Measurements from ENCODE around the gene NBEAL2.

The NBEAL2 gene

DNA sequence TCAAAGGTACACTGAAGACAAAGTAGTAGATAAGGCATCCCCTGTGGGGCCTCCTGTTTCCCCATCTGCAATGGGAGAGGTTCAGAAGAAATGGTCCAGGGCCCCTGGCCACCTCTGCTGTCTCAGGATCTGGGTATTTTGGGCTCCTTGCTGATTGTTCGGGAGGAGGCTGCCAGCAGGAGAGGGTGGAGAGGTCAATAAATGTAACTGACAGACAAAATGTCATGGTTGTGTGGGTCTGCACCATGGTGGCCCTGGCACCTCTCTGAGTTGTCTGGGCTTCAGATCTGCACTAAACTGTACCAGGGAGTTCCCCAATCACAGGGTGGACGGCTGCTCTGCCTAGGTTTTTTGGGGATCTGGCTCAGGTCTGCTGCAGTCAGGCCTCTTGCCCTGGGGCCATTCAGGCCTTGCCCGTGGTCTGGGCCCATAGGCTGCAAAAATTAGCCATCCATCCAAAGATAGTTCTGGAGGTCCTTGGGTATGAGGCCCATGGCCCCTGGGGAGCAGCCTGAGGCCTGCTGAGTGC is 7.4 kb downstream of the NBEAL2 start:
- DNase-seq (ENCODE audit: low read depth in 2 of 2), result no peak

DNA sequence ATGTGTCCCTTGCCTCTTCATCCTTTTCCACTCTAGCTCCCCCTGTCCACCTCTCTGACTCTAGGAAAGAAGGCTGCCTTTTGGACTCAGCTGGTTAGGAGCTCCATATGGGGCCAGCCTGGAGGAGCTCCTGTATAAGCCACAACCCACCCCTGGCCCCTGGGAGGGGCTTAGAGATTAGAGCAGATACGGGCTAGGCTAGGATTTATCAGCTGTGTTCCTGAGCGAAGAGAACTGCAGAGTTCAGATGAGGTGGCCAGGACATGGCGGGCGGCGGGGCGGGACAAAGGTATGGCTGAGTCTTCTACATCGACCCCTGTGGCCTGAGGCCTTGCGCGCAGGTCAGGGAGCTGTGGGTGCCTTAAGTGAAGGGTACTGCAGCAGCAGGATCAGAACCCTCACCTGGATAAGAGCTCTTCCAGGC is 7.9 kb downstream of the NBEAL2 start:
- no peak for DNase-seq (ENCODE audit: low read depth in 2 of 2)

DNA sequence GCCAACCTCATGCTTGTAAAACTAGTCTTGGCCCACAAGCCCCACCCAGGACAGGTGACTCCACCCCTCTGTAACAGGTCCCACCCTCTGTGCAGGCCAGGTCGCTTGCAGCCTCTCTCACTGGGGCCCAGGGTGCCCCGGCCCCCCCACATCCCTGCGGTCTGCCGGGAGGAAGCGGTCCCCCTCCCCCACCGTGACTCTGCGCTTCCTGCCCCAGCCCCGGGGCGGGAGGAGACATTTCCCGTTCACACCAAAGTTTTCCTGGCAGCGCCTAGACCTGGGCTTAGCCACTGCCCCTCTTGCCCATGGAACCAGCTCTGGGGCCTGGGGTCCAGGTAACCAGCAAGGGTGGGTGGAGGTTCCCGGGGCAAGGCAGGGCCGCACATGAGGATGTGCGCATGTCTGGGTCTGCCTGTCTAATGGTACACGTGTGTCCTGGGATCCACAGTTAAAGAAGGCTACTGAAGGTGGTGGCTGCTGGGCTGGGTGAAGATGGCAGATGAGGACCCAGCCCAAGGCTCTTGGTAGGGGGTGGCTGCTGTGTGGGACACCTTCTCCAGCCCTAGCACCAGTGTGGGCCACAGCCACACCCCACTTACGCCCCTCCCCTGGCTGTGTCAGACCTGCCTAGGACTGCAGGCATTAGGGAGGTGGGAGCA is 8.4 kb downstream of the NBEAL2 start:
- peak; percentile 66 to 87 for DNase-seq (ENCODE audit: low read depth in 2 of 2)

DNA sequence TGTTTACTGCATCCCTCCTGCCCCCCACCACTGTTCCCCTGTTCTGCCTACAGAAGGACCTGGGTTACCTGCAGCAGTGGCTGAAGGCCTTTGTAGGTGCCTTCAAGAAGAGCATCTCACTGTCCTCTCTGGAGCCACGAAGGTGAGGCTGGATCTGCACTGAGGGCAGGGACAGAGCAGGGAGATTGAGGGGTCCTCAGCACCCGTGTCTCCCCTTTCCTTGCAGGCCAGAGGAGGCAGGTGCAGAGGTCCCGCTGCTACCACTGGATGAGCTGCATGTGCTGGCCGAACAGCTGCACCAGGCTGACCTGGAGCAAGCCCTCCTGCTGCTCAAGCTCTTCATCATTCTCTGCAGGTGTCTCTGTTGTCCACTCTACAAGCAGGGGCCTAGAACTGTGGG is 9.2 kb downstream of the NBEAL2 start:
- no peak for DNase-seq (ENCODE audit: low read depth in 2 of 2)

DNA sequence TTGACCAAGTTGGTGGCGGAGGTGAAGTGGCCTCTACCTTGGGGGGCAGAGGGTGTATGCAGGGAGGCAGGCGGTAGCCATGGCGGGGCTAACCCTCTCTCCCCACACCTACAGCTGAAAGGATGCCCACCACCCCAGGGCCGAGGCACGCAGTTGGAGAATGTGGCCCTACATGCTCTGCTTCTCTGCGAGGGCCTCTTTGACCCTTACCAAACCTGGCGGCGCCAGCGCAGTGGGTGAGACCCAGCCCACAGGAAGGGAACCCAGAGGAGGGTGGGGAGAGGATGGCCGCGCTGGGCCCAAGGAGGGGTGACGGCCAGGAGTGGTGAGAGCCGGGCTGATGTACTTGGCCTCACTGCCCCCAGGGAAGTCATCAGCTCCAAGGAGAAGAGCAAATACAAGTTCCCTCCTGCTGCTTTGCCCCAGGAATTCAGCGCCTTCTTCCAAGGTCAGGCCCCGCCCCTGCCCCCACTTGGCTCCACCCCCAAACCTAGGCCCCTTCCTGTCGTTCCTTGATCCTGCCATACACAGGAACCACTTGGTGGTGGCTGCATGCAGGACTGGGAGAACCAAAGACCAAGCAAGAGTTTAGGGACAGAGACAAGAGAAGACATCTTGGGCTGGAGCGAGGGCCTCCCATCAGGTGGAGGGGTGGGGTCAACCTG is 9.8 kb downstream of the NBEAL2 start:
- no peak for DNase-seq (ENCODE audit: low read depth in 2 of 2)

DNA sequence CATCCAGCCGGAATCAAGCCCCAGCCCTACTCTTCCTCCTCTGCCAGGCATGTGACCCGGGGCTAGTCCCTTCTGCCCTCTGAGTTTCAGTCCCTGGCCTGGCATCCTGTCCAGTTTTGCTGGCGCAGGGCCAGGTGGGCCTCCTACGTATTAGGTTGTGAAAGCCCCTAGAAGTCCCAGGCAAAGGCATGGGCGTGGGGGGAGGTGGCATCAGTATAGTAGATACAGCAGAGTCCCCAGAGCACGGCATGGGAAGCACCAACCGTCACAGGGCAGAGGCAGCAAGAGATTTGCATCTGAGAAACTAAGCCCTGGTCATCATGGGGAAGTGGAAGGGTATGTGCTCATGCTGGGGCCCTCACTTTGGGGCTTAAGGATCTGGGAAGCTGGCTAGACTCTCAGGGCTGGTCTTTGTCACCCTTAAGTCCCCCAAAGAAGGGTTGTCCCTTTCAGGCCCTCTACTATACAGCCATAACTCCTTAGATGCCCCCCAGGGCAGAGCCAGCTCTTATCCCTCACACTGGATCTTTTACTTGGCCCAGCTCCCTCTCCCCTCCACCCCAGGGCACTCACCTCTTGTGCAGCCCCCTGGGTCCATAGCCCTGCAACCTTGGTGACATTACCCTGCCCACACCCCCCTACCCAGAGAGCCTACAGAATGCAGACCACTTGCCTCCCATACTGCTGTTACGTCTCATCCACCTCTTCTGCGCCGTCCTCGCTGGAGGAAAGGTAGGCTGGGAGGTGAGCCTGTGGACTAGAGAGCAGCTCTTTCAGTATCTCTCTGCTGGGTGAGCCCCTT is 11.3 kb downstream of the NBEAL2 start:
- DNase-seq (ENCODE audit: low read depth in 2 of 2), result no peak

DNA sequence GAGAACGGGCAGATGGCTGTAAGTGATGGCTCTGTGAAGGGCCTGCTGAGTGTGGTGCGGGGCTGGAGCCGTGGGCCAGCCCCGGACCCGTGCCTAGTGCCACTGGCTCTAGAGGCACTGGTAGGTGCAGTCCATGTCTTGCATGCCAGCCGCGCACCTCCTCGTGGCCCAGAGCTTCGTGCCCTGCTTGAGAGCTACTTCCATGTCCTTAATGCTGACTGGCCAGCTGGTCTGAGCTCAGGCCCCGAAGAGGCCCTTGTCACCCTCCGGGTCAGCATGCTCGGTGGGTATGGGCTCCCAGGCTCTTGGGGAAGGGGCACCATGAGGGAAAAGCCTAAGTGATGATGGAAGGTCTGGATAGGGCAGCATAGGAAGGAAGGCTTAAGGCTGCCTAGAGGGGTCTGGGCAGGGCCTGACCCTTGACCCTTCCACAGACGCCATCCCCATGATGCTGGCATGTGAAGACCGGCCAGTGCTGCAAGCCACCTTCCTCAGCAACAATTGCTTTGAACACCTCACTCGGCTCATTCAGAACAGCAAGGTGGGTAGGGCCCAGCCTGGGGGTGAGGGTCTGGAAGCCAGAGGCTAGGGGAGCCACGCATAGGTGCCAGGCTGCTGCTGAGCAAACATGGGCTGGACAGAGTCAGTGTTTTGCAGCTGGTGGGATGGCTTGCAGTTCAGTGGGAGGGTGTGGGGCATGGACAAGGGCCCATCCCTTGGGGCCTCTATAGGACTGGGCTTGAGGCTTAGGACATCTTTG is 12.1 kb downstream of the NBEAL2 start:
- no peak for DNase-seq (ENCODE audit: low read depth in 2 of 2)

DNA sequence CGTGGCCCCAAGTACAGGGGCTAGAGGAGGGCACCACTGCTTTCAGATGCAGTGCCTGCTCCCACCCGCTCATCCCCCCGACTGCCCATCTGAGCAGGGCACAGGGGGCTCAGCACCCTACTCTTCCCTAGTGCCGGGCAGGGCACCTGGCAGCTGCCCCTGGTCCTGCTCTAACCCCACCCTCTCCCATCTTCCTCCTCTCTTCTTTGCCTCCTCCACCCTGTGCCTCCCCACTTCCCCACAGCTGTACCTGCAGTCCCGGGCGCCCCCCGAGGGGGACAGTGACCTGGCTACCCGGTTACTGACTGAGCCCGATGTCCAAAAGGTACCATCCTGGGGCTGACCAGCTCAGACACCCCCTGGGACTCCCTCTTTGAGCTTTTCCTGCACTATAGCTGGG is 12.8 kb downstream of the NBEAL2 start:
- no peak for DNase-seq (ENCODE audit: low read depth in 2 of 2)

DNA sequence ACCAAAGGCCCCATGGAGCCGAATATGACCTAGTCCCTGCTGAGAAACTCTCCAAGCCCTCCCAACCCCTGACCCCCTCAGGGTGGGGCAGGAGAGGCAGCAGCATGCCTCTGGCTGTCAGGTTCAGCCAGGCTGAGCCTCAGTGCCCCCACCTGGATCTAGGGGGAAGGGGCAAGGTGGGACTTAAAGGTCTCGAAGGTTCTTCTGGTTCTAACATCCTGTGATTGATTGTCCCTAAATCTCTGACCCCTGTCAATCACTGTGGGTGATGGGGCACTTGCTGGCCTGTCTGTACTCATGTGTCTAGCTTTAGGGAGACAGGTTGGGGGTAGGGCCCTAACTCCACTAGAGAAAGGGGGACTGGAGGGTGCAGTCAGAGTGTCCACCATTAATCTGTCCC is 13.8 kb downstream of the NBEAL2 start:
- no peak for DNase-seq (ENCODE audit: low read depth in 2 of 2)

DNA sequence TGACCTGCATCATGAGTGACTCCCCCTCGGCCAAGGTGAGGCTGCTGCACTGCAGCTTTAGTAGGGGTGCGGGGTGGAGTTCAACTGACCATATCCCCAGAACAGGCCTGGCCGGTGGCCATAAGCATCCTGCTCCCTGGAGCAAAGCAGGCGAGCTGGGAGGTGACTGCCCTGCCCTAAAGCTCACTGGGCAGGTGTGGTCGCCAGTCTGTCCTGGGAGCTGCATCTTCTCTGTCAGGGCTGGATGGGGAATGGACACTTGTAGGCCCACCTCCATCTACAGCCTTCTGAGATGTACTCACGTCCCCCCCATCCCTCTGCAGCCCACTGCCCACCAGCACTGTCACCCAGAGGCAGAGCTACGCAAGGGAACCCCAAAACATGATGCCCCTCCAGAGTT is 14.5 kb downstream of the NBEAL2 start:
- DNase-seq (ENCODE audit: low read depth in 2 of 2), result no peak

DNA sequence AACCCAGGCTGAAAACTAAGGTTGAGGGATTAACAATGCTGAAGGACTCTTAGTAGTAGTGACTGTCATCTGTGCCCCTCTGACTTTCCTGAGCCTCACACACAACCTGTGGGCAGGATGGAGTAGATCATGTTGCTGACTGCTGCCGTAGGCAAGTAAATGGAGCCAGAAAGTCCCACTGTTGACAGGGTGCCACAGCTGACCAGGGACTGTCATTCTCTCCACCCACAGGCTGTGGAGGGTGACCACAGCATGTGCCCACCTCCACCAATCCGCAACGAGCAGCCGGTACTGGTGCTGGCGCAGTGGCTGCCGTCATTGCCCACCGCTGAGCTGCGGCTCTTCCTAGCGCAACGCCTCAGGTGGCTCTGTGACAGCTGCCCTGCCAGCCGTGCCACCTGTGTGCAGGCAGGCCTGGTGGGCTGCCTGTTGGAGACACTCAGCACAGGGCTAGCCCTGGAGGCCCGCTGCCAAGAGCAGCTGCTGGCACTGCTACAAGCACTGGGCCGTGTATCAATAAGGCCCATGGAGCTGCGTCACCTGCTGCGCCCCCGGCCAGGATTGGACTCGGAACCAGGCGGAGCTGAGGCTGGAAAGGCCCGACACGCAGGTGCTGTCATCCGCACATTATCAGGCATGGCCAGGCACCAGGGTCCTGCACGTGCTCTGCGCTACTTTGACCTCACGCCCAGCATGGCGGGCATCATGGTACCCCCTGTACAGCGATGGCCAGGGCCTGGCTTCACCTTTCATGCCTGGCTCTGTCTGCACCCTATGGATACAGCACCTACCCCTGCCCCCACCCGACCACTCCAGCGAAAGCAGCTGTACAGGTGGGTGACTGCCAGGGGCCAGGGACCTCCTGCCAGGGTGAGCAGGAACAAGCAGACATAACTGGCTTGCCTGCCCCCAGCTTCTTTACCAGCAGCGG is 15.6 kb downstream of the NBEAL2 start:
- no peak for DNase-seq (ENCODE audit: low read depth in 2 of 2)

DNA sequence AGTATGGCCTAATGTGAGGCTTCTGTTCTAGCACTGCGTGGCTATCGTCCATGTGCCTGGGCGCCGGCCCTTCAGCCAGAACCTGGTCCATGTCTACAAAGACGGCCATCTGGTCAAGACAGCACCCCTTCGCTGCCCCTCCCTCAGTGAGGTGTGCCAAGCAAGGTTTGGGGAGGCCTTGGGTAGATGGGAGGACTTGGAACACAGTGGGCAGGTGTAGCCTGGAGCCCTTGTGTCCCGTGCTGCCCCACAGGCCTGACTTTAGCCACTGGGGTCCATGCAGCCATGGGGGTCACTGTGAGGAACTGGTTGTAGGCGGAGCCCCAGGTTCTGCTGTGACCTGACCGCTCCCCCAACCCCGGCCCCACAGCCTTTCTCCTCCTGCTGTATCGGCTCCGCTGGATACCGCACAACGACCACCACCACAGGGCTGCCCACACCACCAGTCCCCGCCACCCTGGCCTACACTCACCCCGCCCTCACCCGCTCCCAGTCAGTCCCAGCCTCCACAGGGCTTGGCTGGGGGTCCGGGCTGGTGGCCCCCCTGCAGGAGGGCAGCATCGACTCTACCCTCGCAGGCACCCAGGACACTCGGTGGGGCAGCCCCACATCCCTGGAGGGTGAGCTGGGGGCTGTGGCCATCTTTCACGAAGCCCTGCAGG is 16.6 kb downstream of the NBEAL2 start:
- no peak for DNase-seq (ENCODE audit: low read depth in 2 of 2)

DNA sequence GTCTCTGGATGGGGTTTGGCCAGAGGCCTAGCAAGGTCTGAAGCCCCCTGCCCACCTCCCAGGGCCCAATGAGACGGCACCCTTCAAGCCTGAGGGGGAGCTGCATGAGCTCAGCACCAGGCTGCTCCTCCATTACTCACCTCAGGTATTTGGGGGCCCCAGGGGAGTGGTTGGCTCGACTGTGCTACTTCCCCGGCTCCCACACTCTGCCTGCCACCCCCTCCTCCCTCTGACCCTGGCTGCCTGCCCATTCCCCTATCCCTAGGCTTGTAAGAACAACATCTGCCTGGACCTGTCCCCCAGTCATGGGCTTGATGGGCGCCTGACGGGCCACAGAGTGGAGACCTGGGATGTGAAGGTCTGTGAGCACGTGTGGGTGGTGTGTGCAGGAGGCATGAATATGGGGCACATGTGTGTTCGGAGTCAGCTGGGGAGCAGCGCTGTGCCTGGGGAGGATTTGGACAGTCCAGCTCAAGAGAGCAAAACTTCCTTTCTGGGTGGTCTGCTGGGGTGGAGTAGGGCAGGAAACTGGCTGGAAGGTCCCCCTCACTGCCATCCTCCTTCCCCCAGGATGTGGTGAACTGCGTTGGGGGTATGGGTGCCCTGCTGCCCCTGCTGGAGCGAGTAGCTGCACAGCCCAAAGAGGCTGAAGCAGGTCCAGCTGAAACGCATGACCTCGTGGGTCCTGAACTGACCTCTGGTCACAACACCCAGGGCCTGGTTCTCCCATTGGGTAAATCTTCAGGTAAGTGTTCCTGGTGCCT is 17.4 kb downstream of the NBEAL2 start:
- no peak for DNase-seq (ENCODE audit: low read depth in 2 of 2)

DNA sequence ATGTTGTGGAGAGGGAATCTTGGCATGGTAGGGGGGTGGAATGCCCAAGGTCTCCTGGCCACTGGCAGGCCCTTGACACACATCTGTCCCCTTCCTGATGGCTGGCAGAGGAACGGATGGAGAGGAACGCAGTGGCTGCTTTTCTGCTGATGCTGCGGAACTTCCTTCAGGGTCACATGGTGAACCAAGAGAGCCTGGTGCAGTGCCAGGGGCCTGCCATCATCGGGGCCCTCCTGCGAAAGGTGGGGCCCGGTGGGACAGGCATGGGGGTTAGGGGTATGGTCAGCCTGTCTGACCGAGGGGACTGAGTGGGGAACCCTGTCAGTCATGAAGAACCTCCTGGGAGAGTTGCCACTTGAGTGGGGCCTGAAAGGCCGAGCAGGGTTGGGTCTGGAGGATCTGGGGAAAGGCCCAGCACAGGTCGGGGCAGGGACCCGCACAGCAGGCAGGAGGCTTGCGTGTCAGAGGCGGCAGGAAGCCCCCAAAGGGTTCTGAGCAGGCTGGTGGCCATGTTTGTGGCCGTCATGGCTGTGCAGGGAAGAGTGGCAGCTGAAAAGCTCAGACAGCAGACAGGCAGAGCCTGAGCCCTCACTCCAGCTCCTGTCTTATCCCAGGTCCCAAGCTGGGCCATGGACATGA is 18.1 kb downstream of the NBEAL2 start:
- no peak for DNase-seq (ENCODE audit: low read depth in 2 of 2)

DNA sequence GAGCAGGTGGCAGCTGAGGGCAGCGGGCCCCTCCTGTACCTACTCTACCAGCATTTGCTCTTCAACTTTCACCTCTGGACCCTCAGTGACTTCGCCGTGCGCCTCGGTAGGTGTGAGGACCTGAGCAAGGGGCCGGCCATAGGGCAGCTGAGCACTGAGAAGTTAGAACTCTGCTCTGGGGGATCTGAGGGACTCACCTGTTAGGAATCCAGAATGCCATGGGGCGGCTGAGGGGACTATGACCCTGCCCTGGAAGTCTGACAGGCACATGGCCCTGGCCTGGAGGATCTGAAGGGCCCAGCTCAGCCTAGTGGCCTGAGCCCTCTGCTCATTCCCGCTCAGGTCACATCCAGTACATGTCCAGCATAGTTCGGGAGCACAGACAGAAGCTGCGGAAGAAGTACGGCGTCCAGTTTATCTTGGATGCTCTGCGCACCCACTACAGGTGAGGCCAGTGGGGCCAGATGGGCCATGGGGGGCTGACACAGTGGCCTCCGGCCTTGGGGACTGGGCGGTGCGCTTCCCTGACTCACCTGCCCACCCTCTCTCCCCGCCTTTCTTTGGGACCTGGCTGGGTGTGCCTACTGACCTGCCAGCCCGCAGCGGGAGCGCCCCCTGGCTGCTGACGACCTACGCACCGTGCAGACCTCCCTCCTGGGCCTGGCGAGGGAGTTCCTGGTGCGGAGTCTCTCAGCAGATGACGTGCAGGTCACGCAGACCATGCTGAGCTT is 18.8 kb downstream of the NBEAL2 start:
- peak in 1 of 2 experiments; percentile 59 for DNase-seq (ENCODE audit: low read depth in 2 of 2)

DNA sequence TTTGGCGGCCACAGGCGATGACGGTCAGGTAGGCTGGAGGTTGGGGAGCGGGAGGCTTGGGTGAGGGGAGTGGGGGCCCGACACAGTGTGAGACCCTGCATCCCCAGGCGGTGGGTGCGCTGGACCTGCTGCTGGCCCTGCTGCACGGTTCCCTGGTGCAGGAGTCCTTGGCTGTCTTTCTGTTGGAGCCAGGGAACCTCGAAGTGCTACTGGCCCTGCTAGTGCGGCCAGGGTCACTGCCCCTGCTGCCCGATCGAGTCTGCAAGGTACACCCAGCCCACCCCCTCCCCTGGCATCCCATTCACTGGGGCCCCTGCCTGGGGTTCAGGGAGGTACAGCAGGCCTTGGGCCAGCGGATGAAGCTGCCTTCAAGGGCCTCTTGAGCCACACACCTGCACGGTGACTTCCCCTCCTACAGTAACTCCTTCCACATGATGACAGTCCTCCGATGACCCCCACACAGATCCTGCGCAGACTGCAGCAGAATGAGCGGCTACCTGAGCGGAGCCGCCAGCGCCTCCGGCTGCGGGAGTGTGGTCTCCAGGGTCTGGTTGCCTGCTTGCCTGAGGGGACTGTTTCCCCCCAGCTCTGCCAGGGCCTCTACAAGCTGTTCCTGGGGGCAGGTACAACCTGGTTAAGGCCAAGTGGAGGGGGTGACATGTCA is 19.5 kb downstream of the NBEAL2 start:
- DNase-seq (ENCODE audit: low read depth in 2 of 2), result no peak

DNA sequence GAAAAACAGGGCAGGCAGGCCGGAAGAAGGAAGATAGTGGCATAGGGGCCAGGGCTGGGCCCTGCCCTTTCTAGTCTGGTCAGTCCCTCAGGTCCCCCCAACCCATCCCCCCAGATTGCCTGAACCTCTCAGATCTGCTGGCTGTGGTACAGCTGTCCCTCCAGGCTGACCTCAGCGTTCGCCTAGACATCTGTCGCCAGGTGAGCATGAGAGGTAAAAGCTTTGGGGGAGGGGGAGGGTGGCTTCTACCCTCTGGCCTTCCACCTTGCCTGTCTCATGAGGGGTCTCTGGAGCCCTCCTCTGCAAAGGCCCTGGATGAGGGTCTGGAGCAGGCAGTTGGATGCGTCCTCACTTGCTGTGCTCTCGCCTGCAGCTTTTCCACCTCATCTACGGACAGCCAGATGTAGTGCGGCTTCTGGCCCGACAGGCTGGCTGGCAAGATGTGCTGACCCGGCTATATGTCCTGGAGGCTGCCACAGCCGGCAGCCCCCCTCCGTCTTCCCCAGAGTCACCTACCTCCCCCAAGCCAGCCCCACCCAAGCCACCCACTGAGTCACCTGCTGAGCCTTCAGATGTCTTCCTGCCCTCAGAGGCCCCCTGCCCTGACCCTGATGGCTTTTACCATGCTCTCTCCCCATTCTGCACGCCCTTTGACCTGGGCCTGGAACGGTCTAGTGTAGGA is 20.2 kb downstream of the NBEAL2 start:
- no peak for DNase-seq (ENCODE audit: low read depth in 2 of 2)

Data from stimulated activated CD4-positive, alpha-beta T cell treated with anti-CD3 and anti-CD28 coated beads, Interleukin-12 subunit alpha, Interleukin-12 subunit beta, amount 100 ng/mL, for 24 hours (primary cell).